HG02763 (cell line): Measurements from ENCODE around the gene NMB.
A peak's percentile ranks its signal among the peaks of the same experiment; 100 is the strongest.
"Not testable (repeated sequence)": the region's sequence is repeated elsewhere in the genome, so short reads cannot be mapped to it uniquely, and the experiment has no call there.

Experiments
- ATAC-seq: cut with Tn5 transposase; IDR thresholded peaks from one replicate; pipeline ENCODE4 v1.9.1; 2021; ENCODE audit warnings: mild to moderate bottlenecking, moderate library complexity; ENCODE audit not compliant: unreplicated experiment

Gene NMB

DNA sequence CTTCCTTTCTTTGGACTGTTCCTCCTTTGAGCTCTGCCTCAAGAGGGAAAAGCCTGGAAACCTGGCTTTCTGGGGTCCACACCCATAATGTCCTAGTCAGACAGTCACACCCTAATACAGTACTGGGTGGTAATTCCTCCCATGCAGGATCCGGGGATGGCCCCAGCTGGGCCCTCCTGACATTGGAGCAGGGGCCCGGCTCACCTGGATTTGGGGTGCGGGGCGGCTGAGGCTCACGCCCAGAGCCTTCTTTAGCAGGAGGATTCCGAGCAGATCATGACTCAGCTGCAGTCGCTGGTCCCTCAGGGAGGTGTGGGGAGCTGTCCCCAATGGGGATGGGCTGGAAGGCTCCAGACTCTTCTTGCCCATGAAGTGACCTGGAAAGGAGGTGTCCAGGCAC, 1.0 kb downstream of the NMB start:
- no peak for ATAC-seq

DNA sequence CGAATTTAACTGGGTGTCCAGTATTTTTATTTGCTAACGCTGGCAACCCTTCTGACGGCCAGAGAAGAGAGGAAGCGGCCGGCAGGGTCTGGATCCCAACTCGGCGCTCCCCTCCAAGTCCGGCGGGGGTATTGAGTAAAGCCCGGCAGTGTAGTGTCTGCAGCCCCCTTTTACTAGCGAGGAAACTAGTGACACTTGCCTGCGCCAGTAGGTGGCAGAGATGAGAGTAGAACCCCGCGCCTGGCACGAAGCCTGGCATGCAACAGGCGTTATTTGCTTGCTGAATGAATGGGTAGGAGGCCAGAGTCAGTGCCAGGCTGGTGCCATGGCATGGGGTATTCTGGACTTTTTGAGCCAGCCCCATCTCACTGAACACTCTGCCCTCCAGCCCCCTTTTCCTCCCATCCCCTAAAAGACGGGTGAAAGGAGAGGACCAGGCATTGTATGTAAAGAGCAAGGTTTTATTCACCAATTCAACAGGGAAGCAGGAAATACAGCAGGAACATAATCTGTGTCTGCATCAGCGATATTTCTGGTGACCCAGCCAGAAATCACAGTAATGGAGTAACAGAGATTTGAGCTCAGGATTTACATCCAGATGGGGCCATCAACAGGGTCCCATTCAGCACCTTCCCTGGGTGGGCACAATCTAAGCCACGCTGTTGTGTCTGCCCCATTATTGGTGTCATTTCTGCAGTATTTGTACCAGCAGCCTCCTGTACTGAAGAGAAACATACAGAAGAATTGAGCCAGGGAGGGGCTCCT, 3.1 kb downstream of the NMB start:
- ATAC-seq, result no peak

DNA sequence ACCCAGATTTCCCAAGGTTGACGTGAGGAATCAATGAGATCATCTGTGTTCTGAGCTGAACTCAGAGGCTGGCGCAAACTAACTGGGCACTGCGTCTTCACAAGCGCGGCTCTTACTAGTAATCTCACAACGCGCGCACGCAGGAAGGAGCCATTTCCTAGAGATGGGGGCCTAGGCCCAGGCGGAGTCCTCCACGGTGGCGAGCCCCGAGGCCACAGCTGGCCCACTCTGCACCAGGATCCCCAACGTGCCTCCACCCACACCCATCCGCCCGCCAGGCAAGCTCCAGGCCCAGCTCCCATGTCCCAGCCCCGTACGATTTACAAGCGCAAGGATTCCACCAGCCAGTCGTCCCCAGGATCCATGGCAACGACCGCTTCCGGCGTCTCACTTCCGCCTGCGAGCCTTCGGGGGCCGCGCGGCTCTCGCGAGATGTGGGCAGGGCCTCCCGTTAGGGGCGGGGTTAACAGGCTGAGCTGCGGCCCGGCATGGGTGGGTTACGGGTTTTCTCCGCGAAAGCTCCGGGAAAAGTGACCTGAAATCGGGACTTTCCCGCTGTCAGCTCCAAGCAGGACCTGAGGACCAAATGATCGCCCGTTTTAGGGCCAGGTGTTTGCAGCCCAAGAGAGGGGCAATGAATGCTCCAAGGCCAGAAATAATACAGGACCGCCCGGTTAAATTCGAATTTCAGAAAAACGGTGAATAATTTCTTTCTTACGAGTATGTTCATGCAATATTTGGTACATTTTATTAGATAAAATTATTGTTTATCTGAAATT, 3.9 kb downstream of the NMB start, which contains the start of gene WDR73:
Gene WDR73, minus strand, starts transcription at position 374 of the 779 bp plus-strand sequence. Its CDS starts 9 bp downstream, at position 365.
- peak; percentile 78 for ATAC-seq

DNA sequence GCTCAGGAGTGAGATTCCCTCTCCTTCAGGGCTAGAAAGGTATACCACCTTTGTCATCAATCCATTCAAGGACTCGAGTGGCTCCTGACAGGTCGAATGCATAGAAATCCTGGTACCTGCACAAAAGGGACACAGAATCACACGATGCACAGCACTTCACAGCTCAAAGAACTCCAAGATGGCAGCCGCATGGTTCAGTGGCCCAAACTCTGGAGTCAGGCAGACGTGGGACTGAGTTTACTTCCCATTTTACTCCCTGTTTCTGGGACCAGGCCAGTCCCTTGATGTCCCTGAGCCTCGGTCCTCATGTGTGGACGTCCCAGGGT, 4.5 kb downstream of the NMB start:
- ATAC-seq, result no peak

DNA sequence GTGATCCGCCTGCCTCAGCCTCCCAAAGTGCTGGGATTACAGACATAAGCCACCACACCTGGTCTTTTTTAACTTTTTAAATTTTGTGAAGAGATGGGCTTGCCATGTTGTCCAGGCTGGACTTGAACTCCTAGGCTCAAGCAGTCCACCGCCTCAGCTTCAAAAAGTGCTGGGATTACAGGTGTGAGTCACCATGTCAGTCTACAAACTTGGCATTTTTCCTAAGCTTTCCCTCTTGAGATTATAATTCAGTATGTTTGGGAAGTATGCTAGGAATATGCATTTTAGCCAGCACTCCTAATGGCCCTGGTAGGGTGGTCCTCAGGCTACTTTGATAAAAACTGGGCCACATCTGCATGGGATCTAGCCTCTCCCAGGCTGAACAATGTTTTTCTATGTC, 8.3 kb downstream of the NMB start:
- no peak for ATAC-seq

DNA sequence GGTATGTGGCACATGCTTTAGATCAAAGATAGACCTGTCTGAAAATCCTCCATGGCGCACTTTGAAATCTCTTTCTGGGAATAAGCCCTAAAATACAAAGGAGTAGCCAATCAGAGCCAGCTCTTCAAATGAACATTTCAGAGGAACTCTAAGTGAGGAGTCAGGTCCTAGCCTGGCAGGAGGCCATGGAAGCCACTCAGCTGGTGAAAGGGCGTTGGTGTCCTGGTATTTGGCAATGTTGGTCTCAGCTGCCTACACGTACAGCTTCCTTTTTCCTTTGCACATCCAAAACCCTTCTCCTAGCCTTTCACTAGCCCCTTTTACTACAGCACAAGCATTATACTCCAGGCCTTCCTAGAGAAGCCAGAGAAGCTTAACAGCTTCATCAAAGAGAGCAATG, 9.5 kb downstream of the NMB start:
- ATAC-seq, result no peak

DNA sequence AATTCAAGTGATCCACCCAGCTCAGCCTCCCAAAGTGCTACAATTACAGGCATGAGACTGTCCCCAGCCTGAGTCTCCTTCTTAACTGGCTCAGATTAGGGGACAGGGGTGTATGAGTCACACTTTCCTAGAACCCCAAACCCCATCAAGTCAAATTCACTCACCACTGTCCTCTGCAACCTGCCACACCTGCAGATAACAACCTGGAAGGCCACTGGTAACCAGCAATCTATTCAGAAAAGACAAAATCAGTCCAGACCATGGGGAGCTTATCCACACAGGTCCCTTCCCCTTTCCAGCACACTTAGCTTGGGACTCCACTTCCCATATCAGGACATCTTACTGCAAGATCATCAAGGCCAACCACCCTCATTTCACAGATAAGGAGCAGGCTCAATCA, 10.3 kb downstream of the NMB start:
- ATAC-seq, result no peak

DNA sequence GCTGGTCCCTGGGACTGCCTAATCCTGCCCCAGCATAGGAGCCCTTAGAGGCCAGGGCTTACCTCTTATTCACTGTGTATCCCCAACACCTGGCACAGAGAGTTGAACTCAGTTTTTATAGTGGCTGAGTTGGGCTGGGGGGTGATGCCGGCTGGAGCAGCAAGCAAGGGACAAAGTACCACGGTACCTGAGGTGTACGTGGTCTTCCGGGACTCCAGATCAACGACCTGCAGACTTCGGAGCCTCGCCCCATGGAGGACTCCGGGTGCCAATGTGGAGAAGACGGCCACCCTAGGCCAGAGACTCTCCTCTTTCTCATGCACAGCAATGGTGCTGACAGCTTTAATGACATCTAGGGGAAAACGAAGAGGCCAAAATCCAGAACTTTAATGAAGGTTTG, 12.0 kb downstream of the NMB start:
- ATAC-seq, result no peak

DNA sequence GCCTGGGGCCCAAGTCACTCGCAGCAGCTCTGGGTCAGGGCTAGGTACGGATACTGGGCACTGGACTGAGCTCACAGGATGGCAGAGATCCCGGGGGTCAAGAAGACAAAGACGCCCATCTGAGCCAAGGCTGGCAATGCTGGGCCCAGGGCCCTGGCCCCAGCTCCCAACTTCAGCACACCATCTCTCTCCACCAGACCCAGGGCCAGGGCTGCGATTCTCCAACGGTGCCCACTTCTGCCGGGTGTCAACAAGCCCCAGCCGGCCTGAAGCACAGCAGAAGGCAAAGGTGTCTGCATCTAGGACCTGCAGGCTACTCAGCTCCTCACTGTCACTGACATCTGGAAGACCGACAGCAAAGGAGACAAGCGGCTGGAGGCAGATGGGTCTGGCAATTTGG, 12.5 kb downstream of the NMB start:
- no peak for ATAC-seq

DNA sequence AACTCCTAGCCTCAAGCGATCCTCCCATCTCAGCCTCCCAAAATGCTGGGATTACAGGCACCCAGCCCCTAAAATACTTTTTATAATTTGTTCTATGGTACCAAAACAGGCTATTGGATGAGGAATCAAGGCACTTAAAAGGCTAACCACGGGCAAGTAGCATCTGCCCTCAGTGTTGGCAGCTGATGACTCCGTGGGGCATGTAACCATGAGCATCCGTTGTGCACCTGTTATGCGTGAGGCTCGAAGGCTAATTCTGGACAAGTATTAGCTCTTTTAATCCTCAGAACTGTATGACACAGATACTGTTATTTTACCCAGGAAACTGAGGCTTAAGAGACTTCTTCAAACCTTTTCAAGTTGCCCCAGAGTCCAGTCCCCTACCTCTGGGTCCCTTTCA, 14.2 kb downstream of the NMB start:
- no peak for ATAC-seq

DNA sequence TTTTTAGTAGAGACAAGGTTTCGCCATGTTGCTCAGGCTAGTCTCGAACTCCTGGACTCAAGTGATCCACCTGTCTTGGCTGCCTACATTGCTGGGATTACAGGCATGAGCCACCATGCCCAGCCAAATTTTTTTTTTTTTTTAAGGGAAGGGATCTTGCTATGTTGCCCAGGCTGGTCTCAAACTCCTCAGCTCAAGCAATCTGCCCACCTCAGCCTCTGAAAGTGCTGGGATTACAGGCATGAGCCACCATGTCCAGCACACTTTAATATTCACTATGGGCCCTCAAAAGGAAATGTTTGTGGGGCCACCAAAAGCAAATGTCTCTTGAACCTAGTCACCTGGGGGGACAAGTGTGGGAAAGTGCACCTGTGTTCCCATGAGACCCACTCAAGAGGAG, 15.4 kb downstream of the NMB start:
- ATAC-seq, result not testable (repeated sequence)

DNA sequence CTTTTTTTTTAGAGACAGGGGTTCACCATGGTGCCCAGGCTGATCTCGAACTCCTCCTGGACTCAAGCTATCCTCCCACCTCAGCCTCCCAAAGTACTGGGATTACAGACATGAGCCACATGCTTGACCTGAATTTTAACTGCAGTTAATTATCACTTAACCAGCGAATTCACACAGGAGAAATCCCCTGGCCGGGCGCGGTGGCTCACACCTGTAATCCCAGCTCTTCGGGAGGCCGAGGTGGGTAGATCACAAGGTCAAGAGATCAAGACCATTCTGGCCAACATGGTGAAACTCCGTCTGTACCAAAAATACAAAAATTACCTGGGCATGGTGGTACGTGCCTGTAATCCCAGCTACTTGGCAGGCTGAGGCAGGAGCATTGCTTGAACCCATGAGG, 16.1 kb downstream of the NMB start:
- not testable (repeated sequence) for ATAC-seq

DNA sequence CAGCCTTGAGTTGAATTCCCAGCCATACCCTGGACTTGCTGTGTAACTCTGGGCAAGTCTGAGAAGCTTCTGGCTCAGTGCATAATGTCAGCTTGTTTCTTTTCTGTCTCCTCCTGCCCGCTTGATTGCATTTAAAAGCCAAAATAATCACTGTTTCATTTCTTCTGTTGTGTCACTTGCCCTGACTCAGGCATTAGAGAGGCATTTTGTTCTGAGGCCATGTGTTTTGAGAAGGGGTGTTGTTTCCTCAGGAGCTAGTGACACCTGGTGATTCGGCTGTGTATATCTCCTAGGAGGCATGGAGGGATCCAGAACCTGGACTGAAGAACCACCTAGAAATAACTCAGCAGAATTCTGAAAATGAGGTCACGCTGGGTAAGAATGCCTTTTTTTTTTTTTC, 19.9 kb downstream of the NMB start:
- ATAC-seq, result no peak

DNA sequence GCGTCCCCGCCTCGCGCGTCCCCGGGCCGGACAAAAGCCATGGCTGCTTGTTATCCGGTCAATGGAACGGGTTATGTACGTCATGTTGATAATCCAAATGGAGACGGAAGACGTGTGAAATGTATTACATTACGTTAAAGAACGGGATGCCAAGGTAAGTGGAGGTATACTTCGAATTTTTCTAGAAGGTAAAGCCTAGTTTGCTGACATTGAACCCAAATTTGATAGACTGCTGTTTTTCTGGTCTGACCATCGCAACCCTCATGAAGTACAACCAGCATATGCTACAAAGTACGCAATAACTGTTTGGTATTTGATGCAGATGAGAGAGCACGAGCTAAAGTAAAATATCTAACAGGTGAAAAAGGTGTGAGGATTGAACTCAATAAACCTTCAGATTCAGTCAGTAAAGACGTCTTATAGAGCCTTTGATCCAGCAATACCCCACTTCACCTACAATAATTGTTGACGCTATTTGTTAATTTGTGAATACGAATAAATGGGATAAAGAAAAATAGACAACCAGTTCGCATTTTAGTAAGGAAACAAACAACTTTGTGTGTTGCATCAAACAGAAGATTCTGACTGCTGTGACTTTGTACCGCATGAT, 23.7 kb downstream of the NMB start:
- ATAC-seq, result no peak

DNA sequence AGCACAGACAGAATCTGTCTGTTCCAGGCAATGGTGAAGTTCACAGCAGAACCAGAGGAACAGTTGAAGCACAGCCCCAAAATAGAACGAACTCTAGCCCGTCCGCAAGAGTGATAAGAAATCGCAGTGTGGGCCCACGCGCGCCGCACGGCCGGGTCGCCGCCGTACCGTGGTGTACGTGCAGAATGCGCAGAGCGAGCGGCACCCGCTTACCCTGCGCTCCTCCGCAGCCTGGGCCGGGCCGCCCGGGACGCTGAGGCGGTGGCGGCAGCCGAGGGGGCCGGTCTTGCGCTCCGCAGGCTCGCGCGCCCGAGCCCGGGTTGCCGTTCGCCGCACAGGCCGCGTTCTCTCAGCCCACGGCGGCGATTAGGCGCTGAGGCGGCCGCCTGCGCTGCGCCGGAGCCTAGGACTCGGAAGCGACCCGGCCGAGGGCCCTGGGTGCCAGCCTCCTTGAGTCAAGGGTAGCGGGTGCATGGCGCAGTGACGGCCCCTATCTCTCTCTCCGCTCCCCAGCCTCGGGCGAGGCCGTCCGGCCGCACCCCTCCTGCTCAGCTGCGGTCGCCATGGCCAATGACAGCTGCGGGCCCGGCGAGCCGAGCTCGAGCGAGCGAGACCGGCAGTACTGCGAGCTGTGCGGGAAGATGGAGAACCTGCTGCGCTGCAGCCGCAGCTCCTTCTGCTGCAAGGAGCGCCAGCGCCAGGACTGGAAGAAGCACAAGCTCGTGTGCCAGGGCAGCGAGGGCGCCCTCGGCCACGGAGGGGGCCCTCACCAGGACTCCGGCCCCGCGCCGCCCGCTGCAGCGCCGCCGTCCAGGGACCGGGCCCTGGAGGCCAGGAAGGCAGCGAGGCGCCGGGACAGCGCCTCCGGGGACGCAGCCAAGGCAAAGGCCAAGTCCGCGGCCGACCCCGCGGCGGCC, 24.4 kb downstream of the NMB start:
- peak; percentile 43 for ATAC-seq

DNA sequence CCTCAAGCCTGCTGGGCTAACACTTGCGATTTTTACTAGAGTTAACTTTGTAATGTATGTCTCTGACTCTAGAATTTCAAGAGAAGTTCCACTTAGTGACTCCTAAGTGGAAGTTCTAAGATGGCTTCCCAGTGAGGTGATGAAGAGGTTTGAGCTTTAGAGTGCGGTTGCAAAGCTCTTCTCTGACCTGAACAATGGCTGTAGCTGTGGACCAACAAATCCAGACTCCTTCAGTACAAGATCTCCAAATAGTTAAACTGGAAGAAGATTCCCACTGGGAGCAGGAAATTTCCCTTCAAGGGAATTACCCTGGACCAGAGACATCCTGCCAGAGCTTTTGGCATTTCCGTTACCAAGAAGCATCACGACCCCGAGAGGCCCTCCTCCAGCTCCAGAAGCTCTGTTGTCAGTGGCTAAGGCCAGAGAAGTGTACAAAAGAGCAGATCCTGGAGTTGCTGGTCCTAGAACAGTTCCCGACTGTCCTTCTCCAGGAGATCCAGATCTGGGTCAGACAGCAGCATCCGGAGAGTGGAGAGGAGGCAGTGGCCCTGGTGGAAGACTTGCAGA, 26.2 kb downstream of the NMB start:
- no peak for ATAC-seq

DNA sequence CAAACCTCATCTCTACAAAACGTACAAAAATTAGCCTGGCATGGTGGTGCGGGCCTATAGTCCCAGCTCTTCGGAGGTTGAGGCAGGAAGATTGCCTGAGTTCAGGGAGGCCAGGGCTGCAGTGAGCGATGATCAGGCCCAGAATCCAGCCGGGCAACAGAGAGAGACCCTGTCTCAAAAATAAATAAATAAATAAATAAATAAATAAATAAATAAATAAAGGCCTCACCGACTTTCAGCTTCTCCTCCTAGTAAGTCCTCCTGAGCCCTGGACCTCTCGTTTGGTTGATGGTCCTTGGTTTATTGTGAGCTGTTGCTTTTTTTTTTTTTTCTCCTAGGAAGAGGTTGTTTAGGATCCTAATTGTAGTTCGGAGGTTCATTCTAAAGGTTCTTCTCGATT, 29.0 kb downstream of the NMB start:
- no peak for ATAC-seq

DNA sequence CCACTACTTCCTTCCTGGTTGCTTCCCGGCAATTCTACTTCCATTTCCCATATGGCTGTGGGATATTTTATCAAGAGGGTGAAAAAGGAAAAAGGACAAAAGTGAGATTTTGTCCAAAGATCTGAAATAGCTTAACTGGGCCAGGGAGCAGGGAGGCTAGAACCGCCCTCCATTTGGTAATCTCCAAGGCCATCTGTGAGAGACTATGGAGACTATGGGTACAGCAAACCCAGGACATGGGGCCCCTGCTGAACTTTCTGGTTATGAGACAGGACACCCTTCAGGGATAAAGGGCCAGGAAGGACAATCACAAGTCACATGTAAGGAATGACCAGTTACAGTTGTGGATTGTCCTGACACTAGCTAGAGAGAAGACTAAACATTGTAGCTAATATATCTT, 32.9 kb downstream of the NMB start:
- ATAC-seq, result no peak

DNA sequence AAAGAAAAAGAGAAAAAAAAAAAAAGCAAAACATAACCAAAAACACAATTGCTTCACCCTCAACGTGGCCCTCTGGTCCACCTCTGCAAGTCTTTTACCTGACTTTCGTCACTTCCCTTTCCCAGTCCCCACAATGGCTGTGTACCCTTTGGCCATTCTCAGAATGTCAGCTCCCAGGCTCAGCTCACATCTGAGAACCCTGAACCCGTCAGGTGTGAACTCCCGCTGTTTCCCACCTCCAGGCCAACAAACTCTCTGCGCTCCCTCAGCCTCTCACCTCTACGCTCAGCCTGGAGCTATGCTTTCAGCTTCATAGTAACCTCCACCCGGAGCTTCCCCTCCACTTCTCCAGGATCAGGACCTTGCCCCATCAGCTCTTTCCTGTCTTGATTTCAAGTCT, 33.6 kb downstream of the NMB start:
- no peak for ATAC-seq

DNA sequence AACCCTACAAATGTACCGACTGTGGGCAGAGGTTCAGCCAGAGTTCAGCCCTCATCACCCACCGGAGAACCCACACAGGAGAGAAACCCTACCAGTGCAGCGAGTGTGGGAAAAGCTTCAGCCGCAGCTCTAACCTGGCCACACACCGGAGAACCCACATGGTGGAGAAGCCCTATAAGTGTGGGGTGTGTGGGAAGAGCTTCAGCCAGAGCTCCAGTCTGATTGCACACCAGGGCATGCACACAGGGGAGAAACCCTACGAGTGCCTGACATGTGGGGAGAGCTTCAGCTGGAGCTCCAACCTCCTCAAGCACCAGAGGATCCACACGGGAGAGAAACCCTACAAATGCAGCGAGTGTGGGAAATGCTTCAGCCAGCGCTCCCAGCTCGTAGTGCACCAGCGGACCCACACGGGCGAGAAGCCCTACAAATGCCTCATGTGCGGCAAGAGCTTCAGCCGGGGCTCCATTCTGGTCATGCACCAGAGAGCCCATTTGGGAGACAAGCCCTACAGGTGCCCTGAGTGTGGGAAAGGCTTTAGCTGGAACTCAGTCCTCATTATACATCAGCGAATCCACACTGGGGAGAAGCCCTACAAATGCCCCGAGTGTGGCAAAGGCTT, 36.5 kb downstream of the NMB start:
- no peak for ATAC-seq
